Left ventricle myocardium inferior (tissue), 1 donor: ENCODE measurements around the gene PTGFR. TPM values are rescaled to one million over a fixed set of nuclear protein-coding genes. Genes with fewer than 3 reads are reported as not detected.

Experiments used
- DNase-seq: peaks from one replicate; pipeline ENCODE4 v3.0.0-alpha.2; 2020
- H3K27ac ChIP-seq: fragments of 200-600 bp; replicated peaks from 2 replicates; pipeline ENCODE4 v1.8.0; 2021
- H3K27me3 ChIP-seq: fragments of 200-600 bp; 2 replicates; pipeline ENCODE4 v1.8.0; 2021; ENCODE audit warnings: low read depth
- H3K36me3 ChIP-seq: fragments of 200-600 bp; 2 replicates; pipeline ENCODE4 v1.8.0; 2021
- H3K4me1 ChIP-seq: fragments of 200-600 bp; 2 replicates; pipeline ENCODE4 v1.8.0; 2021
- H3K4me3 ChIP-seq: fragments of 200-600 bp; 2 replicates; pipeline ENCODE4 v1.8.0; 2021; ENCODE audit warnings: mild to moderate bottlenecking, moderate library complexity
- H3K9me3 ChIP-seq: fragments of 200-600 bp; replicated peaks from 2 replicates; pipeline ENCODE4 v1.8.0; 2021
- intact Hi-C: fragments of 100-400 bp; cut with micrococcal nuclease; formaldehyde crosslinking; loops from one replicate; pipeline ENCODE4 v1.11.0; 2022
- total RNA-seq: library from RNA; stranded (reverse); fragmentation: NEBNext Ultra II Directional; extraction: Animal tissue kit (Norgen Biotek cat#: 25700); gene quantifications from one replicate; pipeline ENCODE4 v1.2.1, GENCODE V29; 2021
- TF ChIP-seq, protein P1 (sequence below): fragments of 200-600 bp; IDR thresholded peaks from 2 replicates; pipeline ENCODE4 v1.8.0; 2021; ENCODE audit warnings: antibody characterized with exemption, mild to moderate bottlenecking, borderline replicate concordance
- donor health status: DM: no; HTN: yes; CAD: no; lungs with severe emphysema.

Gene PTGFR
- total RNA-seq, 1 donor from 2014 or later = 0.44 TPM

DNA sequence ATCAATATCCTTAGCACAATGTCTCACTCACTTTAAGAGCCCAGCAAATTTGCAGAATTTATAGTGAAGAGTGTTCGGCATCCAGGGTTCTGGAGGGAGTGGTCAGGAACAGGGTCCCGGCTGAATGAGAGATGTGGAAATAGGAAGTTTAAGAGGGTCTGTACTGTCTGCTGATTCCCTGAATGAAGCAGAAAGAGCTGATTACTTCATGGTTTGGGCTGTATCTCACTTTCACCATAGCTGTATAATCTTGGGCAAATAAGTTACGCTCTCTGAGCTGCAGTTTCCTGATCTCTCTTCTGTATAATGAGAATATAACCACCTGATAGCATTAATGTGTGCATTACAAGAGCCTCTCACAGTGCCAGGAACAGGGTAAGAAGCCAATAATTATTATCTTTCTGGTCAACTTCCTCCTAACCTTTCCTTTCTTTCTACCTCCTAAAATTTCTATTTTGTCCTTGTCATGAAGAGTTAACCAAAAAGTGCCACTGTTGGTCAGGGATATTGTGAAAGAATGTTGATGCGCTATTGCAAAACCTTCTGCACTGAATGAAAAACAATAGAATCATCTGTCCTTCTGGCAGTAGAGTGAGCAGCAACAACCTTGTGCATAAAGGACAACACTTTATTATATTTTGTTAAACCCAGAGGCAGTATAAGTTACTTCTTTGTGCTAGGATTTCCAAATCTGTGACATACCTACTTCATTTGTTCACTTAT is 14.7 kb upstream of the PTGFR start:
- H3K4me3 ChIP-seq = no peak overlapping the region
- TF ChIP-seq, protein P1, sequence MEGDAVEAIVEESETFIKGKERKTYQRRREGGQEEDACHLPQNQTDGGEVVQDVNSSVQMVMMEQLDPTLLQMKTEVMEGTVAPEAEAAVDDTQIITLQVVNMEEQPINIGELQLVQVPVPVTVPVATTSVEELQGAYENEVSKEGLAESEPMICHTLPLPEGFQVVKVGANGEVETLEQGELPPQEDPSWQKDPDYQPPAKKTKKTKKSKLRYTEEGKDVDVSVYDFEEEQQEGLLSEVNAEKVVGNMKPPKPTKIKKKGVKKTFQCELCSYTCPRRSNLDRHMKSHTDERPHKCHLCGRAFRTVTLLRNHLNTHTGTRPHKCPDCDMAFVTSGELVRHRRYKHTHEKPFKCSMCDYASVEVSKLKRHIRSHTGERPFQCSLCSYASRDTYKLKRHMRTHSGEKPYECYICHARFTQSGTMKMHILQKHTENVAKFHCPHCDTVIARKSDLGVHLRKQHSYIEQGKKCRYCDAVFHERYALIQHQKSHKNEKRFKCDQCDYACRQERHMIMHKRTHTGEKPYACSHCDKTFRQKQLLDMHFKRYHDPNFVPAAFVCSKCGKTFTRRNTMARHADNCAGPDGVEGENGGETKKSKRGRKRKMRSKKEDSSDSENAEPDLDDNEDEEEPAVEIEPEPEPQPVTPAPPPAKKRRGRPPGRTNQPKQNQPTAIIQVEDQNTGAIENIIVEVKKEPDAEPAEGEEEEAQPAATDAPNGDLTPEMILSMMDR = no peak
- H3K36me3 ChIP-seq = no peaks in the 10 kb centered on the region
- intact Hi-C loops = no loop called here
- H3K27ac ChIP-seq = no peak overlapping the region
- no peaks in the 10 kb centered on the region for H3K4me1 ChIP-seq
- no peaks in the 10 kb centered on the region for H3K9me3 ChIP-seq
- no peaks in the 10 kb centered on the region for H3K27me3 ChIP-seq
- no peak for DNase-seq

DNA sequence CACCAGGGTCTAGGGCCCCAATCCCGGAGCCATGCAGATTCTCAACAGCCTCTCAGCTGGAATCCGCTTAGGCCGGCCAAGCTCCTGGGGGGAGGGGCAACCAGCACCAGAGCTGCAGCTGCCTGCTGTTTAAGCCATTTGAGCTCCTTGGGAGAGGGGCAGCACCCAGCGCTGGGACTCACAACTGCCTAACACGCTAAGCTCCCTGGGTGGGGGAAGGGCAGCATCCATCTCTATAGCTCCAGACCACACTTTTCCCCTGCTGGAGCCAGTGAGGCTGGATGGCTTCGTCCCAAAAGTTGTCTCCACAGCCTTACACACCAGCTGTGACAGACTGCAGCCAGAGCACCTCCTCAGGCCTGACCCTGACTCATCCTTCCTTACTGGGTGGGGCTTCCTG is 6.9 kb upstream of the PTGFR start:
- no peak for DNase-seq

DNA sequence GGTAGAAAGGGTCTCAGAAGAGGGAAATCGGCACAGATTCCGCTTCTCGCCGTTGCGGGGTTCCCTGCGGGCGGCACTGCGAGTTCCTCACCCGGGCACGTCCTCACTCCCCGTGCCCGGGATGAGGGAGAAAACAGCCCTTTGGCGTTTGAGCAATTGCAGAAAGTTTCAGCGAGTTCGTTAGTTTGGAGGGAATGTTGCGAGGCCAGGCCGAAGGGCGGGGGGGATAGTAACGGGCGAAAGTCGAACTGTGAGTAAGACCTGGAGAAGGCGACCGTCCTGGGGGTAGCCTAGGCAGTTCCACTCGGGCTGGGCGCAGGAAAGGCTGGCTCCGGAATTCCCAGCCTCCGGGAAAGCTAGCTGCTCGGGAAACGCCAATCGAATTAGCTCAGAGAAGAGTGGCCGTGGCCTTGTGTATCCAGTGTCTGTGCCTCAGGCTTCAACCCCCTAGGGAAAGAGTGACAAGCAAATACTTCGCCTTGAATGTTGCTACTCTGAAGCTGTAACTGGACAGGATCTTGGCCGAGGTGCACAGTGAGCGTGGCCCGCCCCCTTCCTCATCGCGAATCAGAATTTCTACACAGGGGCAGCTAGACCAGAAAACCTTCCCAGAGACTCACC is 787 bp downstream of the PTGFR start:
- H3K27ac ChIP-seq = peak overlapping the region; percentile 27
- H3K4me3 ChIP-seq = peak overlapping the region; percentile 60
- H3K9me3 ChIP-seq = peaks cover 20% of the 10 kb centered on the region
- TF ChIP-seq, protein P1 = no peak
- H3K4me1 ChIP-seq = peaks cover 14% of the 10 kb centered on the region
- intact Hi-C loops = no loop called here
- no peaks in the 10 kb centered on the region for H3K36me3 ChIP-seq
- DNase-seq = peak; percentile 14
- peaks cover 53% of the 10 kb centered on the region for H3K27me3 ChIP-seq

More for the DNA sequence above, 6.9 kb upstream of the PTGFR start:
- Histone ChIP-seq H3K4me3 (no peak overlapping the region), H3K27ac (no peak overlapping the region), H3K36me3 (no peaks in the 10 kb centered on the region), H3K4me1 (no peaks in the 10 kb centered on the region), H3K9me3 (peaks cover 15% of the 10 kb centered on the region), H3K27me3 (peaks cover 12% of the 10 kb centered on the region)
- intact Hi-C loops = no loop called here
- TF ChIP-seq, protein P1 = no peak

DNA sequence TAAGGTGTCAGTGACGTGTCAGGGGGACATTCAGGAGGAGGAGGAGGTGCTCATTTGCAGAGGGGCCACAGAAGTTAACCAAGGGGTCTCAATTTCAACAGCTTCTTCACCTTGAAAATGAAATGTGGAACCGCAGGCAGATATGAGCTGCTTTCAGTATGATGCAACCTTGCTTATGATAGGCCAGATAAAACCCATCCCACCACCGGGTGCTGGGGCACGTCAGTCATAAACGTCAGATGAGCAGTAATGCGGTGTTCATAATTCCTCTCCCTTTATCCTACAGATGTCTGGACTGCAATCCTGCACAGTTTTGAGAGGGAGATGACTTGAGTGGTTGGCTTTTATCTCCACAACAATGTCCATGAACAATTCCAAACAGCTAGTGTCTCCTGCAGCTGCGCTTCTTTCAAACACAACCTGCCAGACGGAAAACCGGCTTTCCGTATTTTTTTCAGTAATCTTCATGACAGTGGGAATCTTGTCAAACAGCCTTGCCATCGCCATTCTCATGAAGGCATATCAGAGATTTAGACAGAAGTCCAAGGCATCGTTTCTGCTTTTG is 1.7 kb downstream of the PTGFR start:
- peaks cover 53% of the 10 kb centered on the region for H3K27me3 ChIP-seq
- H3K27ac ChIP-seq = no peak overlapping the region
- H3K4me1 ChIP-seq = peaks cover 14% of the 10 kb centered on the region
- peak overlapping the region; percentile 60 for H3K4me3 ChIP-seq
- H3K36me3 ChIP-seq = no peaks in the 10 kb centered on the region
- intact Hi-C loops = no loop called here
- DNase-seq = no peak
- H3K9me3 ChIP-seq = peaks cover 18% of the 10 kb centered on the region
- TF ChIP-seq, protein P1 = no peak

DNA sequence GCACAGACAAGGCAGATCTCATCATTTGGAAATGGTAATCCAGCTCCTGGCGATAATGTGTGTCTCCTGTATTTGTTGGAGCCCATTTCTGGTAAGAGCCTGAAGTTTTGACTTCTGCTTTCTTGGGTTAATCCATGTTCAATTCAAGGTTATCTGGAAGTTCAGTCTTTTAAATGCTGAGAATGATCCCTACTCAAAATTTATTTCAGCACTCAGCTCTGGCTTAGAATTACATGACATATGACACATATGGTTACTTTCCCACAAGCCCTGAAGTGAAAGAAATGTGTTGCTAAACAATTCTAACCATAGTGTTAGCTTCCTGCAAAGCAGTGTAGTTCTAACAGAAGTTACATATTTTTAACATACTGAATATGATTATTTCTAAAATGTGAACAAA is 2.7 kb downstream of the PTGFR start:
- H3K36me3 ChIP-seq = no peaks in the 10 kb centered on the region
- H3K4me1 ChIP-seq = peaks cover 14% of the 10 kb centered on the region
- TF ChIP-seq, protein P1 = no peak
- H3K9me3 ChIP-seq = peaks cover 9% of the 10 kb centered on the region
- no peak overlapping the region for H3K4me3 ChIP-seq
- intact Hi-C loops = no loop called here
- H3K27ac ChIP-seq = no peak overlapping the region
- H3K27me3 ChIP-seq = peaks cover 53% of the 10 kb centered on the region
- no peak for DNase-seq
